ENCODE results near the gene ZBTB46. TPM values are rescaled to one million over a fixed set of nuclear protein-coding genes. Genes with fewer than 3 reads are reported as not detected.

Gene ZBTB46
- total and polyA plus RNA-seq, 9 donors: 4.1 to 55.1 (median 34.7) TPM

DNA sequence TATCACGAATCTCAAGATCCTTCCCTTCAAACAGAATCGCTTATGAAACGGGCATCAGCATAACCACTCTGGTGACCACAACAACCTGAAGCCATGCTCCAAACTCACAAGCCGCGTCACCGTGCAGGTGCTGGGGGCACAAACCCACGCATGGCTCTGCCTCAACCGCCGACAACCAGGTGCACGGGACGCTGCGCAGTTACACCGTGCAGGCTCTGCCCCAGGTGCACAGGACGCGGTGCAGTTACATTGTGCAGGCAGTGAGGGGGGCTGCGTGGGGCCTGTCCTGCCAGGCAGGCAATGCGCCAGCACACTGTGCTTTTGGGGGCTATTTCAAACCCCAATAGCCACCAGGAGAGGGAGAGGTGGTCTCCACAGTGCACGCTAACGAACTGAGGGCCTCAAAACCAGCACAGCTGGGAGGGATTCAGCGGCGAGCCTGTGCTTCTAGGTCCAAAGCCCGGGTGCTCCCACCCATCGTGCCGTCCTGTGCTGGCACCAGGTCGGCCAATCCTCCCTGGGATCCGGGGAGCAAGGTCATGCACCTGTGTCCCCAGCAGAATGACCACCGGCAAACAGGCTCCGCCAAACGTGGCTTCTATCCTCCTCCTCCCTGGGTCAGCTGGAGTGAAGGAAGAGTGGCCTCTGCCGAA lies 35.8 kb downstream of the ZBTB46 start:
- Histone ChIP-seq H3K27ac (no peak overlapping the region), H3K4me3 (no peak overlapping the region), H3K36me3 (no peaks in the 10 kb centered on the region), H3K4me1 (ENCODE audit: insufficient read depth) (peaks cover 5% of the 10 kb centered on the region), H3K27me3 (no peaks in the 10 kb centered on the region), H3K9me3 (no peaks in the 10 kb centered on the region)
- intact Hi-C loops (cut with DNase I): no loop called here
- WGBS, 3 donors: 86 to 91% (median 89%) methylated on average over 30 of the region's 30 CpGs
- TF ChIP-seq EP300 (IDR thresholded peaks at IDR 0.05) (no peak), POLR2A (IDR thresholded peaks at IDR 0.05) (no peak)
- TF ChIP-seq, protein P1, sequence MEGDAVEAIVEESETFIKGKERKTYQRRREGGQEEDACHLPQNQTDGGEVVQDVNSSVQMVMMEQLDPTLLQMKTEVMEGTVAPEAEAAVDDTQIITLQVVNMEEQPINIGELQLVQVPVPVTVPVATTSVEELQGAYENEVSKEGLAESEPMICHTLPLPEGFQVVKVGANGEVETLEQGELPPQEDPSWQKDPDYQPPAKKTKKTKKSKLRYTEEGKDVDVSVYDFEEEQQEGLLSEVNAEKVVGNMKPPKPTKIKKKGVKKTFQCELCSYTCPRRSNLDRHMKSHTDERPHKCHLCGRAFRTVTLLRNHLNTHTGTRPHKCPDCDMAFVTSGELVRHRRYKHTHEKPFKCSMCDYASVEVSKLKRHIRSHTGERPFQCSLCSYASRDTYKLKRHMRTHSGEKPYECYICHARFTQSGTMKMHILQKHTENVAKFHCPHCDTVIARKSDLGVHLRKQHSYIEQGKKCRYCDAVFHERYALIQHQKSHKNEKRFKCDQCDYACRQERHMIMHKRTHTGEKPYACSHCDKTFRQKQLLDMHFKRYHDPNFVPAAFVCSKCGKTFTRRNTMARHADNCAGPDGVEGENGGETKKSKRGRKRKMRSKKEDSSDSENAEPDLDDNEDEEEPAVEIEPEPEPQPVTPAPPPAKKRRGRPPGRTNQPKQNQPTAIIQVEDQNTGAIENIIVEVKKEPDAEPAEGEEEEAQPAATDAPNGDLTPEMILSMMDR (IDR thresholded peaks at IDR 0.05): no peak
- DNase-seq: no peak

DNA sequence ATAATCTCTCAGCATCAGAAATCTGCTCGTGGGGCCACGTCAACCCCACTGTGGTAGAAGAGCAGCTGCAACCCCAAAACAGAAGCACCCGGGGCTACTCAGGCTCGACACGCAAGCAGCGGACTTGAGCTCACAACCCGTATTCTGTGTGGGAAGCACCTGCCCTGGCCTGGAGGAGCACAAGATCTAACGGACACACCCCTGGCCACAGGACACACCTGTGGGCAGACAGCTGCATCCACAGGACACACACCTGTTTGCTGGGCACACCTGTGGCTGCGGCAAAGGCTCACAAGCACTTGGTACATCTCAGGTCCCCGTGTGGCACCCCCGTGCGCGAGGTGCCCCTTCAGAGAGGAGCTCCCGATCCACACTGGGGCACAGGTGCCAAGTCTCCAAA lies 36.5 kb downstream of the ZBTB46 start:
- H3K4me3 ChIP-seq: no peak overlapping the region
- H3K27ac ChIP-seq: no peak overlapping the region
- H3K27me3 ChIP-seq: no peaks in the 10 kb centered on the region
- H3K9me3 ChIP-seq: no peaks in the 10 kb centered on the region
- intact Hi-C loops (cut with DNase I): no loop called here
- no peak for TF ChIP-seq EP300 (IDR thresholded peaks at IDR 0.05)
- TF ChIP-seq POLR2A (IDR thresholded peaks at IDR 0.05): no peak
- TF ChIP-seq, protein P1 (IDR thresholded peaks at IDR 0.05): no peak
- DNase-seq: no peak
- 91 to 94% (median 94%) methylated on average over 14 of the region's 14 CpGs for WGBS, 3 donors
- H3K4me1 ChIP-seq (ENCODE audit: insufficient read depth): peaks cover 5% of the 10 kb centered on the region
- H3K36me3 ChIP-seq: no peaks in the 10 kb centered on the region

DNA sequence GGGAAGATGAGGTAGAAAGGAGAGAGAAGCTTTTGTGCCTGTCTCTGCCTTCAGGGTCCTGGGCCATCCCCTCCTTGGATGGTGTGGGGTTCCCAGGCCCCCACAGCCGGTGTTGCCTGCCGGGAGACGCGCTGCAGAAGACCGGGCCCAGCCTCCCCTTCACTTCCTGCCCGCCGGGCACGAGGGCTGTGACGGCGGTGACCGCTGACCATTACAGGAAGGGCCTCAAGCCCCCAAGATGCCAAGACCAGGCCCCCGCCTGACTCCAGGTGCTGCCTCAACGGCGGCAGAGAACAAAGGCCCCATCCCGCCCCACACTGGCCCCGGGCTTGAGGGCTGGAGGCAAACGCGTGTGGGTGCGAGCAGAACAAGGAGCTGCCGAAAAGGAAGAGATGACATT lies 38.2 kb downstream of the ZBTB46 start:
- H3K36me3 ChIP-seq: no peaks in the 10 kb centered on the region
- no peaks in the 10 kb centered on the region for H3K9me3 ChIP-seq
- no peaks in the 10 kb centered on the region for H3K27me3 ChIP-seq
- intact Hi-C loops (cut with DNase I): no loop called here
- no peak overlapping the region for H3K4me3 ChIP-seq
- H3K4me1 ChIP-seq (ENCODE audit: insufficient read depth): peaks cover 5% of the 10 kb centered on the region
- no peak for TF ChIP-seq EP300 (IDR thresholded peaks at IDR 0.05)
- TF ChIP-seq, protein P1 (IDR thresholded peaks at IDR 0.05): no peak
- TF ChIP-seq POLR2A (IDR thresholded peaks at IDR 0.05): no peak
- 74 to 82% (median 74%) methylated on average over 20 of the region's 20 CpGs for WGBS, 3 donors
- peak overlapping the region in 1 of 2 donors; percentile 1 for H3K27ac ChIP-seq
- DNase-seq: no peak

DNA sequence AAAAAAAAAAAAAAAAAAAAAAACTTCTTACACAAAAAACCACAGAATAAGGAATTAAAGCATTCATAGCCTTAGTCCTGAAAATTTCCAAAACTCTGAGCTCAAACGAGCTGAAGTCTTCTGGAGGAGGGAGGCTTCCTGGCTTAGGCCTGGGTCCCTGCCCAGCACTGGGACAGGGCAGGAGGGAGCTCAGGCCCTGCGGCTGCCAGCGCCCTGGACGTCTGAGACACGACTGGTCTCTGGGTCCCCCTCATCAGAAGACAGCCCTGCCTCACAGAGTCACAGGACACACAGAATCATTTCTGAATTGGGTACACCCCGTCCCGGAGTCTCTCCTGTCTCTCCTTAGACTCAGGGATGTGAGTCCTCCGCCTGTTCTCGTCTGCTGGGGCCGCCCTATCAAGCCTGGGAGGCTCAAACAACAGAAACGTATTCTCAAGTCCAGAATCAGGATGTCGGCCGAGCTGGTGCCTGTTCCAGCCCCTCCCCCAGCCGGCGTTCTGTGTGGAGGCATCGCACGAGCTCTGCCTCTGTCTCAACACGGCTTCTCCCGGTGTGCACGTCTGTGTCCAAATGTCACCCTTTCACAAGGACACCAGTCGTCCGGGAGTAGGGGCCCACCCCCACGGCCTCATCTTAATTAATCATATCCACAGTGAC lies 39.4 kb downstream of the ZBTB46 start:
- no peak overlapping the region for H3K4me3 ChIP-seq
- intact Hi-C loops (cut with DNase I): no loop called here
- TF ChIP-seq, protein P1 (IDR thresholded peaks at IDR 0.05): no peak
- TF ChIP-seq POLR2A (IDR thresholded peaks at IDR 0.05) (no peak), EP300 (IDR thresholded peaks at IDR 0.05) (no peak)
- H3K27me3 ChIP-seq: no peaks in the 10 kb centered on the region
- H3K36me3 ChIP-seq: no peaks in the 10 kb centered on the region
- H3K9me3 ChIP-seq: no peaks in the 10 kb centered on the region
- 11 to 21% (median 13%) methylated on average over 23 of the region's 23 CpGs for WGBS, 3 donors
- peak overlapping the region; percentile 25 to 81 for H3K27ac ChIP-seq
- H3K4me1 ChIP-seq (ENCODE audit: insufficient read depth): peaks cover 10% of the 10 kb centered on the region
- peak; percentile 73 to 82 (median 75) for DNase-seq
